Loucy (cell line): ENCODE results near the gene PASK.

Source experiments
- H2AFZ ChIP-seq: fragments of 200-600 bp; sonication (generic); 2 replicates; pipeline ENCODE4 v1.6.0; 2016; ENCODE audit warnings: antibody characterized with exemption, mild to moderate bottlenecking, low read length, moderate library complexity
- H3F3A ChIP-seq: fragments of 200-600 bp; 2 replicates; pipeline ENCODE4 v1.6.0; 2016; ENCODE audit warnings: antibody characterized with exemption, low read depth, mild to moderate bottlenecking
- H3K27me3 ChIP-seq: fragments of 200-600 bp; sonication (generic); 2 replicates; pipeline ENCODE4 v1.6.1; 2014; ENCODE audit warnings: low read length, mild to moderate bottlenecking; ENCODE audit not compliant: insufficient read depth, poor library complexity, severe bottlenecking
- H3K36me3 ChIP-seq: fragments of 200-600 bp; sonication (generic); 2 replicates; pipeline ENCODE4 v1.6.1; 2016; ENCODE audit warnings: low read length; ENCODE audit not compliant: insufficient read depth
- H3K4me1 ChIP-seq: fragments of 200-600 bp; sonication (generic); 2 replicates; pipeline ENCODE4 v1.5.1; 2014; ENCODE audit warnings: low read length, mild to moderate bottlenecking; ENCODE audit not compliant: insufficient read depth, poor library complexity, severe bottlenecking
- H3K4me2 ChIP-seq: fragments of 200-600 bp; sonication (generic); 2 replicates; pipeline ENCODE4 v1.6.0; 2014; ENCODE audit warnings: antibody characterized with exemption, low read length, low read depth, mild to moderate bottlenecking; ENCODE audit not compliant: poor library complexity, severe bottlenecking
- H3K4me3 ChIP-seq: fragments of 200-600 bp; sonication (generic); 2 replicates; pipeline ENCODE4 v1.5.1; 2014; ENCODE audit warnings: low read length, mild to moderate bottlenecking, mixed read lengths; ENCODE audit not compliant: poor library complexity, severe bottlenecking
- H3K79me2 ChIP-seq: fragments of 200-600 bp; sonication (generic); 2 replicates; pipeline ENCODE4 v1.6.1; 2014; ENCODE audit warnings: low read length; ENCODE audit not compliant: insufficient read depth
- H3K9ac ChIP-seq: fragments of 200-600 bp; sonication (generic); 2 replicates; pipeline ENCODE4 v1.6.0; 2014; ENCODE audit warnings: mild to moderate bottlenecking, low read depth, low read length, moderate library complexity; ENCODE audit not compliant: poor library complexity, severe bottlenecking
- H3K9me2 ChIP-seq: fragments of 200-600 bp; sonication (generic); replicated peaks from 2 replicates; pipeline ENCODE4 v1.6.1; 2016; ENCODE audit warnings: low read depth, low read length, mixed read lengths
- H3K9me3 ChIP-seq: fragments of 200-600 bp; sonication (generic); 2 replicates; pipeline ENCODE4 v1.6.1; 2014; ENCODE audit warnings: mild to moderate bottlenecking, antibody characterized with exemption, low read length, low read depth; ENCODE audit not compliant: insufficient read depth
- H4K20me1 ChIP-seq: fragments of 200-600 bp; sonication (generic); 2 replicates; pipeline ENCODE4 v1.6.0; 2014; ENCODE audit warnings: antibody characterized with exemption, low read length, mild to moderate bottlenecking; ENCODE audit not compliant: insufficient read depth, poor library complexity, severe bottlenecking
- EZH2phosphoT487 ChIP-seq: fragments of 200-600 bp; IDR thresholded peaks from 2 replicates; pipeline ENCODE4 v1.6.1; 2018; ENCODE audit warnings: antibody characterized with exemption, mild to moderate bottlenecking, moderate library complexity, borderline replicate concordance
- TF ChIP-seq, protein P1 (sequence below): fragments of 200-600 bp; sonication (generic); conservative IDR thresholded peaks from 2 replicates; pipeline ENCODE4 v1.5.1; 2014; ENCODE audit warnings: mild to moderate bottlenecking, antibody characterized with exemption, low read length

The PASK gene

GRCh38 chr2:241187101-241187917, 38.0 kb upstream of the PASK start:
- H3K79me2 ChIP-seq: no peaks in the 10 kb centered on the region
- H2AFZ ChIP-seq: no peak overlapping the region
- H3K4me1 ChIP-seq: no peaks in the 10 kb centered on the region
- no peaks in the 10 kb centered on the region for H4K20me1 ChIP-seq
- no peak overlapping the region for H3K4me2 ChIP-seq
- TF ChIP-seq, protein P1, sequence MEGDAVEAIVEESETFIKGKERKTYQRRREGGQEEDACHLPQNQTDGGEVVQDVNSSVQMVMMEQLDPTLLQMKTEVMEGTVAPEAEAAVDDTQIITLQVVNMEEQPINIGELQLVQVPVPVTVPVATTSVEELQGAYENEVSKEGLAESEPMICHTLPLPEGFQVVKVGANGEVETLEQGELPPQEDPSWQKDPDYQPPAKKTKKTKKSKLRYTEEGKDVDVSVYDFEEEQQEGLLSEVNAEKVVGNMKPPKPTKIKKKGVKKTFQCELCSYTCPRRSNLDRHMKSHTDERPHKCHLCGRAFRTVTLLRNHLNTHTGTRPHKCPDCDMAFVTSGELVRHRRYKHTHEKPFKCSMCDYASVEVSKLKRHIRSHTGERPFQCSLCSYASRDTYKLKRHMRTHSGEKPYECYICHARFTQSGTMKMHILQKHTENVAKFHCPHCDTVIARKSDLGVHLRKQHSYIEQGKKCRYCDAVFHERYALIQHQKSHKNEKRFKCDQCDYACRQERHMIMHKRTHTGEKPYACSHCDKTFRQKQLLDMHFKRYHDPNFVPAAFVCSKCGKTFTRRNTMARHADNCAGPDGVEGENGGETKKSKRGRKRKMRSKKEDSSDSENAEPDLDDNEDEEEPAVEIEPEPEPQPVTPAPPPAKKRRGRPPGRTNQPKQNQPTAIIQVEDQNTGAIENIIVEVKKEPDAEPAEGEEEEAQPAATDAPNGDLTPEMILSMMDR: no peak
- no peak for TF ChIP-seq EZH2phosphoT487
- H3K27me3 ChIP-seq: no peaks in the 10 kb centered on the region
- no peak overlapping the region for H3K4me3 ChIP-seq
- no peaks in the 10 kb centered on the region for H3K9me3 ChIP-seq
- no peaks in the 10 kb centered on the region for H3F3A ChIP-seq
- no peak overlapping the region for H3K9ac ChIP-seq
- peaks cover 13% of the 10 kb centered on the region; the same call in 1 of the 2 replicates for H3K36me3 ChIP-seq
- no peaks in the 10 kb centered on the region for H3K9me2 ChIP-seq

GRCh38 chr2:241185961-241186360, 36.7 kb upstream of the PASK start:
- H3K36me3 ChIP-seq: peaks cover 13% of the 10 kb centered on the region; the same call in 1 of the 2 replicates
- H3F3A ChIP-seq: no peaks in the 10 kb centered on the region
- H4K20me1 ChIP-seq: no peaks in the 10 kb centered on the region
- no peaks in the 10 kb centered on the region for H3K9me3 ChIP-seq
- no peak for TF ChIP-seq EZH2phosphoT487
- TF ChIP-seq, protein P1: no peak
- no peaks in the 10 kb centered on the region for H3K79me2 ChIP-seq
- no peaks in the 10 kb centered on the region for H3K4me1 ChIP-seq
- no peaks in the 10 kb centered on the region for H3K9me2 ChIP-seq
- H3K27me3 ChIP-seq: no peaks in the 10 kb centered on the region
- H3K9ac ChIP-seq: no peak overlapping the region
- no peak overlapping the region for H2AFZ ChIP-seq
- H3K4me3 ChIP-seq: no peak overlapping the region
- no peak overlapping the region for H3K4me2 ChIP-seq

DNA sequence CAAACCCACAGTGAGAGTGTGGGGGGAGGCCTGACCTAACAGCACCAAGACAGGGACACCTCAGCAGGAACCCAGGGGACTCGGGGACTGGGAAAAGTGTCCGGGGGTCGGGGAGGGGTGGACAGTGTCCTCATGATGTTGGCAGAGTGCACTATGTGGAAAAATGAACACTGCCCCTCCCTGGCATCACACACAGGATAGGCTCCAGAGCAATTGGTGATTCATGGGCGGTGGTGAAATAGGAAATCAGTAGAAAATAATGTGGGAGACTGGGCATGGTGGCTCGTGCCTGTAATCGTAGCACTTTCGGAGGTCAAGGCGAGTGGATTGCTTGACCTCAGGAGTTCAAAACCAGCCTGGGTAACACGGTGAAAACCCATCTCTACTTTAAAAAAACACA, 35.6 kb upstream of the PASK start:
- Histone ChIP-seq H3F3A (no peaks in the 10 kb centered on the region), H3K36me3 (peaks cover 14% of the 10 kb centered on the region; the same call in 1 of the 2 replicates), H3K27me3 (no peaks in the 10 kb centered on the region), H3K4me1 (no peaks in the 10 kb centered on the region), H3K9me3 (no peaks in the 10 kb centered on the region), H2AFZ (no peak overlapping the region), H3K4me3 (no peak overlapping the region), H3K4me2 (no peak overlapping the region), H4K20me1 (no peaks in the 10 kb centered on the region), H3K79me2 (no peaks in the 10 kb centered on the region), H3K9me2 (no peaks in the 10 kb centered on the region), H3K9ac (no peak overlapping the region)
- no peak for TF ChIP-seq EZH2phosphoT487
- TF ChIP-seq, protein P1: no peak
